GM08714 (cell line): Measurements from ENCODE around the gene TRABD.

Experiments
- H3K4me3 ChIP-seq: fragments of 200-500 bp; sonication (Bioruptor generic); 2 replicates; pipeline ENCODE4 v1.5.1; 2014; ENCODE audit warnings: mild to moderate bottlenecking, low read length, inconsistent platforms
- ZNF274 ChIP-seq: IDR thresholded peaks from 2 replicates; pipeline ENCODE4 v1.6.1; 2012; ENCODE audit warnings: mild to moderate bottlenecking, low read depth, low read length

Gene TRABD

GRCh38 chr22:50246242-50247175, 60.8 kb downstream of the TRABD start:
- TF ChIP-seq ZNF274, result no peak
- no peak overlapping the region for H3K4me3 ChIP-seq

- no peak for TF ChIP-seq ZNF274
- no peak overlapping the region for H3K4me3 ChIP-seq
Measured at GRCh38 chr22:50247748-50248147, 62.0 kb downstream of the TRABD start.

- TF ChIP-seq ZNF274, result no peak
- no peak overlapping the region for H3K4me3 ChIP-seq
Measured at GRCh38 chr22:50248196-50249081, 62.7 kb downstream of the TRABD start.
